ENCODE measurements around the gene INTS6. TPM values are rescaled to one million over a fixed set of nuclear protein-coding genes. Genes with fewer than 3 reads are reported as not detected.

The INTS6 gene
- total and polyA plus RNA-seq, 4 donors: 9.8 to 51.6 (median 25.2) TPM

DNA sequence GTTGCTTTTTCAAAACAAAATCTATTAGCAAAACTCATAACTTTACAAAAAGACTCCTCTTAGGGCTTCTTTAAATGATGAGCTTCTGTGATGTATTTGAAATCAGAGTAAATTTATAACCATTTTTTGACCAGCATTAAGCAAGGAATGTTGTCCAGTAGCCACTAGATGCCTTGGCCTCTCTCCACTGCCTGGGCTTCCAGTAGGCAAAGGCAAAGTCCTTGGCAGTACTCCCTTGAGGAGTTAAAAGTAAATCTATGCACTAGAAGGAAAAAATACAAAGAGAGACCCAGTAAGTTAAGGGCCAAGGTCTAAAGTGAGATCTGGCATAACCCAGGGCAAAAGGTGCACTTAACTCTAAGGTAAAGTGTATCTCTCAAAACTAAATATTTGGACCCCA, 103.8 kb downstream of the INTS6 start:
- H3K36me3 ChIP-seq (ENCODE audit: control insufficient read depth in 1 of 2, insufficient read depth in 2 of 2, low read length in 1 of 2): no peaks in the 10 kb centered on the region
- DNase-seq (no peak), ATAC-seq (ENCODE audit: low FRiP score) (no peak)
- H3K27ac ChIP-seq (ENCODE audit: low read depth in 1 of 2, low read length in 2 of 2): no peak overlapping the region
- no peaks in the 10 kb centered on the region for H3K27me3 ChIP-seq (ENCODE audit: control insufficient read depth in 1 of 2, insufficient read depth in 2 of 2, low read length in 1 of 2)
- intact Hi-C loops (cut with DNase I): no loop called here
- no peaks in the 10 kb centered on the region for H3K4me1 ChIP-seq (ENCODE audit: control insufficient read depth in 1 of 2, insufficient read depth in 2 of 2, low read length in 2 of 2)
- no peaks in the 10 kb centered on the region for H3K9me3 ChIP-seq (ENCODE audit: control insufficient read depth, low read length)
- no peak overlapping the region for H3K4me3 ChIP-seq (ENCODE audit: low read length in 2 of 2)

DNA sequence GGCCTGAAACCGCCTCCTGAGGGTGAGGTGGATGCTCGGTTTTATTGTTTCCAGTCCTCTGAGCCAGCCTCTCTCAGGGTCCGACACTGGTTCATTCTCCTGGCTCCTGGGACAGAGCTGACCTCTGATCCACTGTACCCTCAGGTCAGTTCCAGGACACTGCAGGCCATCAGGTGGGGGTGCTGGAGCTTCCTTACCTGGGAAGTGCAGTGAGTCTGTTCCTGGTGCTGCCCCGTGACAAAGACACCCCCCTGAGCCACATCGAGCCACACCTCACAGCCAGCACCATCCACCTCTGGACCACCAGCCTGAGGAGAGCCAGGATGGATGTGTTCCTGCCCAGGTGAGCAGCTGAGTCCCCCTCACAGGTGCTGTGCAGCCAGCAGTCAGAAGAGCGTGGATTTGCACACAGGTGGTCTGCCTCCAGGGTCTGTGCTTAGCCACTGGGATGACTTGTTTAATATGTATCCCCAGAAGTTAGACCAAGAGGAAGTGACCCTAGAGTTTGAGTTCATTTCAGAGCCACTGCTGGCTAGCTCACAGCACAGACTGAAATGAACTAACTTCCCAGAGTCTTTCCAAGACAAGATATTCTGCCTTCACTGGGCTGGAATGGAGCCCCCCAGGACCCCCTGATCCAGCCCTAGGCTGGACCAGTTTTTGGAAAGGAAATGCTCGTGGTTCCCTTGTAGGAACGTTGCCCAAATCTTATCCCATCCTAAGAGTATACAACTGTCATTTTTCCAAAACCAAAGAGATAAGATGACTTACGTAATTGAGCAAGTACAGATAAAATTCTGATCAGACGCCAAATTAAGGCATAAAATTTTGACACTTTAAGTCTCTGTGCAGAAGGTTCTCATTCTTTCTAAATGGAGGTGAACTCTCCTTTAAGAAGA, 104.5 kb downstream of the INTS6 start:
- Histone ChIP-seq H3K4me1 (ENCODE audit: control insufficient read depth in 1 of 2, insufficient read depth in 2 of 2, low read length in 2 of 2) (no peaks in the 10 kb centered on the region), H3K9me3 (ENCODE audit: control insufficient read depth, low read length) (no peaks in the 10 kb centered on the region), H3K27me3 (ENCODE audit: control insufficient read depth in 1 of 2, insufficient read depth in 2 of 2, low read length in 1 of 2) (no peaks in the 10 kb centered on the region), H3K27ac (ENCODE audit: low read depth in 1 of 2, low read length in 2 of 2) (no peak overlapping the region), H3K4me3 (ENCODE audit: low read length in 2 of 2) (no peak overlapping the region), H3K36me3 (ENCODE audit: control insufficient read depth in 1 of 2, insufficient read depth in 2 of 2, low read length in 1 of 2) (no peaks in the 10 kb centered on the region)
- no peak for DNase-seq
- 81 to 83% methylated on average over 10 of the region's 10 CpGs for WGBS, 2 donors
- peak; percentile 10 for ATAC-seq (ENCODE audit: low FRiP score)
- intact Hi-C loops (cut with DNase I): no loop called here

DNA sequence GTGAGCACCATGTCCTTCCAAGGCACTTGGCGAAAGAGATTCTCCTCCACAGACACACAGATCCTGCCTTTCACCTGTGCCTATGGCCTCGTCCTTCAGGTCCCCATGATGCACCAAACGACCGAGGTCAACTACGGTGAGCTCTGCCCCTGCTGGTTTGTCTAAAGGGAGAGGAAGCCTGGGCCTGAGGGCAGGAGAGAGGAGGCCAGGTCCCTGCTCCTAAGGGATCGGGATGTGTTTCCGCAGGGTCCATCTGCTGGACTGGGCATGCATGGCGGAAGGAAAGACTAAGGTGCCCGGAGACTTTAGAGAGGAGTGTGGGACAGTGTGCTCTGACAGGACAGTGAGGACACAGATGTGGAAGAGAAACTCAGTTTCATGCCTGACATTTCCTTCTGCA, 105.7 kb downstream of the INTS6 start:
- H3K27me3 ChIP-seq (ENCODE audit: control insufficient read depth in 1 of 2, insufficient read depth in 2 of 2, low read length in 1 of 2): no peaks in the 10 kb centered on the region
- H3K36me3 ChIP-seq (ENCODE audit: control insufficient read depth in 1 of 2, insufficient read depth in 2 of 2, low read length in 1 of 2): no peaks in the 10 kb centered on the region
- H3K9me3 ChIP-seq (ENCODE audit: control insufficient read depth, low read length): no peaks in the 10 kb centered on the region
- DNase-seq (no peak), ATAC-seq (ENCODE audit: low FRiP score) (no peak)
- H3K27ac ChIP-seq (ENCODE audit: low read depth in 1 of 2, low read length in 2 of 2): no peak overlapping the region
- intact Hi-C loops (cut with DNase I): no loop called here
- no peaks in the 10 kb centered on the region for H3K4me1 ChIP-seq (ENCODE audit: control insufficient read depth in 1 of 2, insufficient read depth in 2 of 2, low read length in 2 of 2)
- H3K4me3 ChIP-seq (ENCODE audit: low read length in 2 of 2): no peak overlapping the region
- WGBS, 2 donors: 87 to 88% methylated on average over 9 of the region's 9 CpGs

DNA sequence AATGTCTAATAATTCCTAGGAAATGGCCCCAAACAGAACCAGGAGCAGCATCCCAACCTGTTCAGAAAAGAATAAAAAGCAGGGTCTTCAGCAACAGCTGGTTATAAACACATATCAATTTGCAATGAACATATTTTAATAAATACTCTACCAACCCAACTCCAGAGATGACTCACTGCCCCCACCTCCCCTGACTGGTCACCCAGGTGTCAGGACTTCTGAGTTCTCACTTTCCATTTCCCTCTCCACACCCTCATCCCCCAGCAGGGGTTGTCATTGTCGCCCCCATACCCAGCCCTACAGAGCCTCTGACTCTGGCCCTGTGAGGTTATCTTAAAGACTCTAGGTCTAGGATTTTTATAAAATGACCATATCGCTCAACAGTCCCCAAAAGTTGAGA, 106.4 kb downstream of the INTS6 start:
- WGBS, 2 donors: 82 to 88% methylated on average over 2 of the region's 2 CpGs
- no peaks in the 10 kb centered on the region for H3K9me3 ChIP-seq (ENCODE audit: control insufficient read depth, low read length)
- ATAC-seq (ENCODE audit: low FRiP score): no peak
- DNase-seq: no peak
- H3K27me3 ChIP-seq (ENCODE audit: control insufficient read depth in 1 of 2, insufficient read depth in 2 of 2, low read length in 1 of 2): no peaks in the 10 kb centered on the region
- no peak overlapping the region for H3K4me3 ChIP-seq (ENCODE audit: low read length in 2 of 2)
- intact Hi-C loops (cut with DNase I): no loop called here
- no peaks in the 10 kb centered on the region for H3K4me1 ChIP-seq (ENCODE audit: control insufficient read depth in 1 of 2, insufficient read depth in 2 of 2, low read length in 2 of 2)
- no peaks in the 10 kb centered on the region for H3K36me3 ChIP-seq (ENCODE audit: control insufficient read depth in 1 of 2, insufficient read depth in 2 of 2, low read length in 1 of 2)
- H3K27ac ChIP-seq (ENCODE audit: low read depth in 1 of 2, low read length in 2 of 2): no peak overlapping the region

DNA sequence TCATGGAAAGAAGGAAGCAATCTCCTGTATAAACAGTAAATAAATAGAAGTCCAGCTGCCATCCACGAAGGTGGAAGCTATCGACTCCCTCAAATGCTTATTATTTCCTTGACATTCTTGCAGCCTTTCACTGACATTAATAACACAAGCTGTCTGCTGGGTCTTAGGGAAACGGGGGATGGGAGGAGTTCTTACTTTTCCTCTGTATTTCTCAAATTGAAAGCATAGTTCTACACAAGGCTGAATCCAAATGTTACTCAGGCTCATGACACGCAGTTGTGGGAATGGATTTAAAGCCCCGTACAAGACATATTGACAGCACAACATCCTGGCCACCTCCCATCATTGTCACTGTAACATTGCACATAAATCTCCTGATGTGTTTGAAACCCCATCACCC, 109.4 kb downstream of the INTS6 start:
- no peaks in the 10 kb centered on the region for H3K9me3 ChIP-seq (ENCODE audit: control insufficient read depth, low read length)
- ATAC-seq (ENCODE audit: low FRiP score): no peak
- no peak for DNase-seq
- intact Hi-C loops (cut with DNase I): no loop called here
- no peak overlapping the region for H3K27ac ChIP-seq (ENCODE audit: low read depth in 1 of 2, low read length in 2 of 2)
- H3K36me3 ChIP-seq (ENCODE audit: control insufficient read depth in 1 of 2, insufficient read depth in 2 of 2, low read length in 1 of 2): no peaks in the 10 kb centered on the region
- 64 to 75% methylated on average over 5 of the region's 5 CpGs for WGBS, 2 donors
- H3K4me3 ChIP-seq (ENCODE audit: low read length in 2 of 2): no peak overlapping the region
- H3K4me1 ChIP-seq (ENCODE audit: control insufficient read depth in 1 of 2, insufficient read depth in 2 of 2, low read length in 2 of 2): no peaks in the 10 kb centered on the region
- H3K27me3 ChIP-seq (ENCODE audit: control insufficient read depth in 1 of 2, insufficient read depth in 2 of 2, low read length in 1 of 2): no peaks in the 10 kb centered on the region

DNA sequence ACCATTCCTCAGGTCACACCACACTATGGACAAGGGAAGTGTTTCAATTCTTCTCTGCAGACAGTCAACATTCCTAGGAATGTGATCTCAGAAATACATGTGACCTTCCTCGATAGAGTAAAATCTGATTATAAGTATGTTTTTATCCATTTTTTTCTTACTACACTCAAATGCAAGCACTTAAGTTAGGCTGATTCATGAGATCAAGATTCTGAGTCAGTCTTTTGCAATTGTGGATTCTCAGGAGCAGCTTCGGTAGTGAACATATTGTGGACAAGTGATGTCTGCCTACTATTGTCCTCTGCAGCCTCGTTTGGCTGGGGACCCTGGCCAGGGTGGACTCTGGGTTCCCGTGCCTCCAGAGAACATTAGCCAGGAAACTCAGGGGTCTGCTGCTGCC, 110.1 kb downstream of the INTS6 start:
- ATAC-seq (ENCODE audit: low FRiP score) (no peak), DNase-seq (no peak)
- Histone ChIP-seq H3K27ac (ENCODE audit: low read depth in 1 of 2, low read length in 2 of 2) (no peak overlapping the region), H3K4me1 (ENCODE audit: control insufficient read depth in 1 of 2, insufficient read depth in 2 of 2, low read length in 2 of 2) (no peaks in the 10 kb centered on the region), H3K4me3 (ENCODE audit: low read length in 2 of 2) (no peak overlapping the region), H3K27me3 (ENCODE audit: control insufficient read depth in 1 of 2, insufficient read depth in 2 of 2, low read length in 1 of 2) (no peaks in the 10 kb centered on the region), H3K36me3 (ENCODE audit: control insufficient read depth in 1 of 2, insufficient read depth in 2 of 2, low read length in 1 of 2) (no peaks in the 10 kb centered on the region), H3K9me3 (ENCODE audit: control insufficient read depth, low read length) (no peaks in the 10 kb centered on the region)
- 46 to 48% methylated on average over 4 of the region's 4 CpGs for WGBS, 2 donors
- intact Hi-C loops (cut with DNase I): no loop called here

DNA sequence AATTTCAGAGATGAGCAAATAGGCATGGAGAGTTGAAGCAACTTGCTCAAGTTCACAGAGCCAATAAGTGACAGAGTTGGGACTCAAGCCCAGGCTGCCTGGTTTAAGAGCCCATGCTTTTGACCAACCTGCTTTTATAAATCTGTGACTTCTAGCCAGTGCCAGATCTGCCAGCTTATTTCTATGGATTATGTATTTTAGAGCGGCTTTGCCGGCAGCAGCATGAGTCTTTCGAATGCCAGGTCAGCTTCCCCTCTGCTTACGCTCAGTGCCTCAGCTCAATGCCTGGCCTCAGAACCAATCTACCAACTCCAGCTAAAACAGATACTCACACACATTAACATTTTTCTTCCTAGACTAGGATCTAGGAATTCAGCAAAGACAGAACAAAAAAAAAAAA, 111.0 kb downstream of the INTS6 start:
- intact Hi-C loops (cut with DNase I): no loop called here
- H3K4me1 ChIP-seq (ENCODE audit: control insufficient read depth in 1 of 2, insufficient read depth in 2 of 2, low read length in 2 of 2): no peaks in the 10 kb centered on the region
- H3K4me3 ChIP-seq (ENCODE audit: low read length in 2 of 2): no peak overlapping the region
- ATAC-seq (ENCODE audit: low FRiP score) (no peak), DNase-seq (no peak)
- no peak overlapping the region for H3K27ac ChIP-seq (ENCODE audit: low read depth in 1 of 2, low read length in 2 of 2)
- H3K36me3 ChIP-seq (ENCODE audit: control insufficient read depth in 1 of 2, insufficient read depth in 2 of 2, low read length in 1 of 2): no peaks in the 10 kb centered on the region
- 73 to 90% methylated on average over 4 of the region's 4 CpGs for WGBS, 2 donors
- no peaks in the 10 kb centered on the region for H3K9me3 ChIP-seq (ENCODE audit: control insufficient read depth, low read length)
- no peaks in the 10 kb centered on the region for H3K27me3 ChIP-seq (ENCODE audit: control insufficient read depth in 1 of 2, insufficient read depth in 2 of 2, low read length in 1 of 2)

DNA sequence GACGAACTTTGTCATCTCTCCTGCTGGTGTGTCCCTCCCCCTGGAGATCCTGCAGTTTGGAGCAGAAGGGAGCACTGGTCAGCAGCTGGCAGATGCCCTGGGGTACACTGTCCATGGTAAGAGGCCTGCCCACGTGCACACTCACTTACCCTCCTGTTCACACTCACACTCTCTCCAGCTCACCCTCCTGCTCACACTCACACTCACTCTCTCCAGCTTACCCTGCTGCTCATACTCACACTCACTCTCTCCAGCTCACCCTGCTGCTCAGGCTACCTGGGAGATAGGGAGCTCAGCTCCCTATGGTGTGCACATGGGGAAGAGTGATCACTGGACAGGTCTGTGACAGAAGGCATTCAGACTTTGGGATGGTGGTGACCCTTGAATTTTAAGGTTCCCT, 111.6 kb downstream of the INTS6 start:
- 75 to 80% methylated on average over 2 of the region's 2 CpGs for WGBS, 2 donors
- H3K27ac ChIP-seq (ENCODE audit: low read depth in 1 of 2, low read length in 2 of 2): no peak overlapping the region
- H3K27me3 ChIP-seq (ENCODE audit: control insufficient read depth in 1 of 2, insufficient read depth in 2 of 2, low read length in 1 of 2): no peaks in the 10 kb centered on the region
- H3K9me3 ChIP-seq (ENCODE audit: control insufficient read depth, low read length): no peaks in the 10 kb centered on the region
- no peaks in the 10 kb centered on the region for H3K4me1 ChIP-seq (ENCODE audit: control insufficient read depth in 1 of 2, insufficient read depth in 2 of 2, low read length in 2 of 2)
- intact Hi-C loops (cut with DNase I): no loop called here
- no peak for ATAC-seq (ENCODE audit: low FRiP score)
- no peak overlapping the region for H3K4me3 ChIP-seq (ENCODE audit: low read length in 2 of 2)
- no peak for DNase-seq
- no peaks in the 10 kb centered on the region for H3K36me3 ChIP-seq (ENCODE audit: control insufficient read depth in 1 of 2, insufficient read depth in 2 of 2, low read length in 1 of 2)

DNA sequence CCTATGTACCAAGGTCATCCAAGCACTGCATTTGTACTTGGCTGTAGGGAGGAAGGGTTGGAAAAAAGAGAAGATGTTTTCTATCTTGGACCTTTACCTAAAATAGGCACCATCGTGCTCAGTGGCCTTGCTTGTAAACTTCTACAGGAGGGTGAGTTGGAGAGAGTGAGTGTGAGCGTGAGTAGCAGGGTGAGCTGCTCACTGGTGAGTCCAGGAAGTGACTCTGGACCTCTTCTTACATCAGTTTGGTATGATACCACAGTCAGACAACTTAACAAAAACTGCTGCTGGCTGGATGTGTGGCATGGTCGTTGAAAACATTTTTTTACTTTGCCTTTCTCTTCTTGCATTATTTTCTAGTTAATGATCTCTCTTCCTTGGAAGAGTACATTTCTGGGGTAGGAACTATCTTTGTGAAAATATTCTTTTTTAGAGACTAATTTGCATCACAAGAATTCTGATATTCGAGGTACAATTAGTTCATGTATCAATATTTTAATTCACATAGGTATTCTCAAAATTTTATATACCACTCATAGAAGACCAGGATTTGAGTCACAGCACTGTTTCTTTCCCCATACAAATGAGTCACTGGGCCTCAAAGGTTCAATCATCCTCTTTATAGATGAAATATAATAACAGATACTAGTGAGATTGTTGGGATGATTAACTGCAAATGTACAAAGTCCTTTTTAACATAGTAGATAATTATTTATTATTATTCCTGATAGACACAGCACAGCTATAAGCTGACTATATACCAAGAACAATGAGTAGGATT, 112.7 kb downstream of the INTS6 start:
- H3K27me3 ChIP-seq (ENCODE audit: control insufficient read depth in 1 of 2, insufficient read depth in 2 of 2, low read length in 1 of 2): no peaks in the 10 kb centered on the region
- intact Hi-C loops (cut with DNase I): no loop called here
- no peak overlapping the region for H3K27ac ChIP-seq (ENCODE audit: low read depth in 1 of 2, low read length in 2 of 2)
- DNase-seq (no peak), ATAC-seq (ENCODE audit: low FRiP score) (no peak)
- H3K4me1 ChIP-seq (ENCODE audit: control insufficient read depth in 1 of 2, insufficient read depth in 2 of 2, low read length in 2 of 2): no peaks in the 10 kb centered on the region
- H3K4me3 ChIP-seq (ENCODE audit: low read length in 2 of 2): no peak overlapping the region
- no peaks in the 10 kb centered on the region for H3K36me3 ChIP-seq (ENCODE audit: control insufficient read depth in 1 of 2, insufficient read depth in 2 of 2, low read length in 1 of 2)
- no peaks in the 10 kb centered on the region for H3K9me3 ChIP-seq (ENCODE audit: control insufficient read depth, low read length)
- WGBS, 2 donors: 74 to 81% methylated on average over 4 of the region's 4 CpGs

All from aorta (tissue), 5 donors.